Ovary (tissue), 3 donors: ENCODE data around the gene TIMM10.

Experiments
- CTCF ChIP-seq, 3 donors: fragments of 450-650 bp in 2 of 3; fragments of 200-600 bp in 1 of 3; IDR thresholded peaks; one replicate each; pipeline versions ENCODE4 v1.5.1 to v1.8.0; 2016 to 2022; ENCODE audit warnings: antibody characterized with exemption in 3 of 3, mild to moderate bottlenecking in 1 of 3
- EP300 ChIP-seq: sonication (generic); formaldehyde crosslinking; IDR thresholded peaks from one replicate; pipeline ENCODE4 v1.6.1; 2017; ENCODE audit warnings: antibody characterized with exemption
- donor health status: DM: no; HTN: no; CAD: no.

GRCh38 chr11:57568330-57568766 is 37.8 kb upstream of the TIMM10 start:
- peak in 1 of 3 donors; percentile 89 for TF ChIP-seq CTCF (IDR thresholded peaks at IDR 0.05)
- no peak for TF ChIP-seq EP300
